ENCODE data around the gene VTI1A.

VTI1A gene

GRCh38 chr10:112790921-112791320 lies 343.9 kb downstream of the VTI1A start:
- no peak for DNase-seq (ENCODE audit: low read depth, low spot score)
- H3K4me3 ChIP-seq (ENCODE audit: low read depth, low read length) = no peak overlapping the region
- no peak for TF ChIP-seq CTCF (IDR thresholded peaks at IDR 0.05; ENCODE audit: low read depth, low read length)
- in situ Hi-C loops (cut with HindIII; ENCODE audit: low sequenced_read_pairs) = no loop called here

- no peak overlapping the region for H3K4me3 ChIP-seq (ENCODE audit: low read depth, low read length)
- TF ChIP-seq CTCF (IDR thresholded peaks at IDR 0.05; ENCODE audit: low read depth, low read length) = no peak
- in situ Hi-C loops (cut with HindIII; ENCODE audit: low sequenced_read_pairs) = no loop called here
- no peak for DNase-seq (ENCODE audit: low read depth, low spot score)
Observed at GRCh38 chr10:112791447-112791846, 344.4 kb downstream of the VTI1A start.

- DNase-seq (ENCODE audit: low read depth, low spot score) = peak; percentile 25
- TF ChIP-seq CTCF (IDR thresholded peaks at IDR 0.05; ENCODE audit: low read depth, low read length) = no peak
- in situ Hi-C loops (cut with HindIII; ENCODE audit: low sequenced_read_pairs) = no loop called here
- no peak overlapping the region for H3K4me3 ChIP-seq (ENCODE audit: low read depth, low read length)
Observed at GRCh38 chr10:112792487-112793201, 345.6 kb downstream of the VTI1A start.

- DNase-seq (ENCODE audit: low read depth, low spot score) = no peak
- in situ Hi-C loops (cut with HindIII; ENCODE audit: low sequenced_read_pairs) = no loop called here
- no peak for TF ChIP-seq CTCF (IDR thresholded peaks at IDR 0.05; ENCODE audit: low read depth, low read length)
- no peak overlapping the region for H3K4me3 ChIP-seq (ENCODE audit: low read depth, low read length)
Observed at GRCh38 chr10:112793202-112793921, 346.3 kb downstream of the VTI1A start.

GRCh38 chr10:112794201-112794600 lies 347.2 kb downstream of the VTI1A start:
- no peak for DNase-seq (ENCODE audit: low read depth, low spot score)
- in situ Hi-C loops (cut with HindIII; ENCODE audit: low sequenced_read_pairs) = no loop called here
- no peak overlapping the region for H3K4me3 ChIP-seq (ENCODE audit: low read depth, low read length)
- TF ChIP-seq CTCF (IDR thresholded peaks at IDR 0.05; ENCODE audit: low read depth, low read length) = no peak

GRCh38 chr10:112795067-112795466 lies 348.1 kb downstream of the VTI1A start:
- in situ Hi-C loops (cut with HindIII; ENCODE audit: low sequenced_read_pairs) = no loop called here
- no peak for DNase-seq (ENCODE audit: low read depth, low spot score)
- no peak overlapping the region for H3K4me3 ChIP-seq (ENCODE audit: low read depth, low read length)
- TF ChIP-seq CTCF (IDR thresholded peaks at IDR 0.05; ENCODE audit: low read depth, low read length) = no peak

All from astrocyte of the spinal cord (primary cell).